ENCODE measurements around the gene NANOS3. TPM values are rescaled to one million over a fixed set of nuclear protein-coding genes. Genes with fewer than 3 reads are reported as not detected.
A peak's percentile ranks its signal among the peaks of the same experiment; 100 is the strongest.

NANOS3 gene
- total and polyA plus RNA-seq, 9 of the 15 experiments (the other 6 are each of a cell fraction or from before 2014, with no cell fraction given), result not detected

DNA sequence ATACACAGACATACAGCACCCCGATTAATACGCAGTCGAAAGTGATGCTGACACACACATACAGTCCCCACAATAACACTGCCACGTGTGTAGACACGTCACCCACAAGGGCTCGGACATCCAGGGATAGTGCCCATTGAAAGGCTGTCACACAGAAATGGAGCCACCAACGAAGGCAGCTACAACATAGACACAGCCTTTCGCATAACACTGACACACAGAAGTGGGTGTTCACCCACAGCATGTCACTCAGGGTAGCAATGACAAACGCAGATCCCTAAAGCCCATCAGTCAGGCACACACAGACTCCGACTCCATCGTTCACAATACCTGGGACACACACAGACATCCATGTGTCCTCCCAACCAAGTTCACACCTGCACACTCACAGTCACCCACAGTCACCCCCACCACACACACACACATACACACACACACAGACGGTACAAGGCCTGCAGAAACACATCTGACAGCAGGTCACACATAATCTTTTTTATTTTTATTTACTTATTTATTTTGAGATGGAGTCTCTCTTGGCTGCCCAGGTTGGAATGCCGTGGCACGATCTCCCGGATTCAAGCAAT, 10.4 kb upstream of the NANOS3 start:
- ChIA-PET POLR2A (no interaction called here), CTCF (ENCODE audit: low intra/inter-chr PET ratio) (no interaction called here)
- H3K36me3 ChIP-seq (ENCODE audit: control insufficient read depth, insufficient read depth, low read length), result no peaks in the 10 kb centered on the region
- intact Hi-C loops (cut with micrococcal nuclease), result no loop called here
- FAIRE-seq (peak; percentile 40), ATAC-seq (no peak), DNase-seq (ENCODE audit: extremely low read depth in 1 of 4, low spot score in 3 of 4) (no peak)
- no peak overlapping the region for H3K27ac ChIP-seq (ENCODE audit: extremely low read depth, low read depth, low read length)
- peaks cover 14 to 25% of the 10 kb centered on the region in 2 experiments; a peak in 4 of 5 replicates for H3K27me3 ChIP-seq (ENCODE audit: control insufficient read depth in 2 of 2, insufficient read depth in 2 of 2, low read length in 2 of 2)
- H3K4me2 ChIP-seq (ENCODE audit: insufficient read depth, low read length), result no peak overlapping the region
- no peaks in the 10 kb centered on the region; the same call in 1 of the 2 replicates for H3K9me3 ChIP-seq (replicated peaks; ENCODE audit: control insufficient read depth, insufficient read depth, low read depth, low read length)
- peaks cover 5% of the 10 kb centered on the region; the same call in 1 of the 2 replicates for H4K20me1 ChIP-seq (replicated peaks; ENCODE audit: control insufficient read depth, insufficient read depth, low read length)
- no peak overlapping the region for H3K4me3 ChIP-seq
- 60% methylated on average over 15 of the region's 15 CpGs for WGBS (ENCODE audit: insufficient coverage, low coverage, missing lambda C conversion rate)
- no peak overlapping the region for H2AFZ ChIP-seq (ENCODE audit: low read depth, low read length)
- no peaks in the 10 kb centered on the region for H3K79me2 ChIP-seq (ENCODE audit: control insufficient read depth, insufficient read depth, low read length)
- H3K4me1 ChIP-seq (replicated peaks in 1 of 2; ENCODE audit: control insufficient read depth in 2 of 2, insufficient read depth in 2 of 2, low read length in 2 of 2), result peaks cover under 1 to 27% of the 10 kb centered on the region in 2 experiments; a peak in 3 of 5 replicates
- no TSS peak for BruUV-seq (replicated peaks)
- H3K9ac ChIP-seq (ENCODE audit: insufficient read depth in 1 of 2, low read depth in 2 of 2, low read length in 2 of 2), result no peak overlapping the region
- no peaks in the 10 kb centered on the region for H3K9me1 ChIP-seq (ENCODE audit: control insufficient read depth, insufficient read depth, low read length)
- in situ Hi-C loops (cut with MboI), result no loop called here
- no peak for TF ChIP-seq MIER1 (IDR thresholded peaks at IDR 0.05; ENCODE audit: low read depth)
- TF ChIP-seq, protein P1, sequence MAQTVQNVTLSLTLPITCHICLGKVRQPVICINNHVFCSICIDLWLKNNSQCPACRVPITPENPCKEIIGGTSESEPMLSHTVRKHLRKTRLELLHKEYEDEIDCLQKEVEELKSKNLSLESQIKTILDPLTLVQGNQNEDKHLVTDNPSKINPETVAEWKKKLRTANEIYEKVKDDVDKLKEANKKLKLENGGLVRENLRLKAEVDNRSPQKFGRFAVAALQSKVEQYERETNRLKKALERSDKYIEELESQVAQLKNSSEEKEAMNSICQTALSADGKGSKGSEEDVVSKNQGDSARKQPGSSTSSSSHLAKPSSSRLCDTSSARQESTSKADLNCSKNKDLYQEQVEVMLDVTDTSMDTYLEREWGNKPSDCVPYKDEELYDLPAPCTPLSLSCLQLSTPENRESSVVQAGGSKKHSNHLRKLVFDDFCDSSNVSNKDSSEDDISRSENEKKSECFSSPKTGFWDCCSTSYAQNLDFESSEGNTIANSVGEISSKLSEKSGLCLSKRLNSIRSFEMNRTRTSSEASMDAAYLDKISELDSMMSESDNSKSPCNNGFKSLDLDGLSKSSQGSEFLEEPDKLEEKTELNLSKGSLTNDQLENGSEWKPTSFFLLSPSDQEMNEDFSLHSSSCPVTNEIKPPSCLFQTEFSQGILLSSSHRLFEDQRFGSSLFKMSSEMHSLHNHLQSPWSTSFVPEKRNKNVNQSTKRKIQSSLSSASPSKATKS (CRISPR knock-in tag; IDR thresholded peaks at IDR 0.05), result no peak
- no peak for TF ChIP-seq SETDB1 (IDR thresholded peaks at IDR 0.05; ENCODE audit: low read length)
- TF ChIP-seq PPARD (CRISPR knock-in tag; IDR thresholded peaks at IDR 0.05), result no peak
- TF ChIP-seq, protein P2, sequence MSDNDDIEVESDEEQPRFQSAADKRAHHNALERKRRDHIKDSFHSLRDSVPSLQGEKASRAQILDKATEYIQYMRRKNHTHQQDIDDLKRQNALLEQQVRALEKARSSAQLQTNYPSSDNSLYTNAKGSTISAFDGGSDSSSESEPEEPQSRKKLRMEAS (CRISPR knock-in tag; IDR thresholded peaks at IDR 0.05), result peak; percentile 41; the same call in 1 of the 2 replicates
- TF ChIP-seq, protein P3, sequence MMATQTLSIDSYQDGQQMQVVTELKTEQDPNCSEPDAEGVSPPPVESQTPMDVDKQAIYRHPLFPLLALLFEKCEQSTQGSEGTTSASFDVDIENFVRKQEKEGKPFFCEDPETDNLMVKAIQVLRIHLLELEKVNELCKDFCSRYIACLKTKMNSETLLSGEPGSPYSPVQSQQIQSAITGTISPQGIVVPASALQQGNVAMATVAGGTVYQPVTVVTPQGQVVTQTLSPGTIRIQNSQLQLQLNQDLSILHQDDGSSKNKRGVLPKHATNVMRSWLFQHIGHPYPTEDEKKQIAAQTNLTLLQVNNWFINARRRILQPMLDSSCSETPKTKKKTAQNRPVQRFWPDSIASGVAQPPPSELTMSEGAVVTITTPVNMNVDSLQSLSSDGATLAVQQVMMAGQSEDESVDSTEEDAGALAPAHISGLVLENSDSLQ (IDR thresholded peaks at IDR 0.05), result 0 out of 2 replicates have a peak, but pooled peaks have one; percentile 24
